PC-3 (cell line): ENCODE data around the gene UBAP2L. TPM values are rescaled to one million over a fixed set of nuclear protein-coding genes. Genes with fewer than 3 reads are reported as not detected.
"Not testable (repeated sequence)": the region's sequence is repeated elsewhere in the genome, so short reads cannot be mapped to it uniquely, and the experiment has no call there.

Source experiments
- ATAC-seq: fragments of 200-7000 bp; cut with Tn5 transposase; 2 replicates; pipeline ENCODE4 v1.9.1; 2020; ENCODE audit warnings: mild to moderate bottlenecking, moderate library complexity
- BruUV-seq: library from RNA; stranded (reverse); fragments of 400-500 nt; replicated peaks from 2 replicates; lab custom pipeline; 2021; lab: Mats Ljungman, UMichigan
- CTCF ChIA-PET: fragments of 300-600 bp; sonication (Branson Sonifier 250); formaldehyde crosslinking; loops from one replicate; lab custom pipeline; 2022; ENCODE audit warnings: antibody characterized with exemption; lab: Charles Lee
- POLR2A ChIA-PET: fragments of 300-600 bp; sonication (Branson Sonifier 250); formaldehyde crosslinking; loops from one replicate; lab custom pipeline; 2022; ENCODE audit warnings: antibody characterized with exemption; ENCODE audit not compliant: unreplicated experiment; lab: Charles Lee
- DNase-seq: peaks from one replicate; pipeline ENCODE4 v3.0.0-alpha.2; 2015
- H2AFZ ChIP-seq: fragments of 300-600 bp; sonication (generic); 2 replicates; pipeline ENCODE4 v1.6.0; 2016; ENCODE audit warnings: antibody characterized with exemption, low read length
- H3F3A ChIP-seq: fragments of 300-600 bp; sonication (generic); one replicate; pipeline ENCODE4 v1.6.0; 2017; ENCODE audit warnings: antibody characterized with exemption, low read length, control low read depth, mild to moderate bottlenecking; ENCODE audit not compliant: unreplicated experiment
- H3K27ac ChIP-seq: fragments of 300-600 bp; sonication (generic); 2 replicates; pipeline ENCODE4 v1.5.1; 2016; ENCODE audit warnings: mild to moderate bottlenecking, low read length
- H3K27me3 ChIP-seq: fragments of 300-600 bp; sonication (generic); 2 replicates; pipeline ENCODE4 v1.6.1; 2016; ENCODE audit warnings: low read length, mixed read lengths
- H3K36me3 ChIP-seq: fragments of 300-600 bp; sonication (generic); 2 replicates; pipeline ENCODE4 v1.6.1; 2016; ENCODE audit warnings: low read depth, mixed run types, low read length, mixed read lengths
- H3K4me1 ChIP-seq: fragments of 300-600 bp; sonication (generic); 2 replicates; pipeline ENCODE4 v1.5.1; 2016; ENCODE audit warnings: low read length; ENCODE audit not compliant: insufficient read depth
- H3K4me2 ChIP-seq: fragments of 300-600 bp; sonication (generic); 2 replicates; pipeline ENCODE4 v1.6.0; 2016; ENCODE audit warnings: low read length
- H3K4me3 ChIP-seq: fragments of 300-600 bp; sonication (generic); 2 replicates; pipeline ENCODE4 v1.5.1; 2016; ENCODE audit warnings: mild to moderate bottlenecking, low read length, mixed read lengths
- H3K79me2 ChIP-seq: fragments of 300-600 bp; sonication (generic); 2 replicates; pipeline ENCODE4 v1.6.1; 2017; ENCODE audit warnings: low read length, mixed read lengths
- H3K9ac ChIP-seq: fragments of 300-600 bp; sonication (generic); 2 replicates; pipeline ENCODE4 v1.6.0; 2016; ENCODE audit warnings: mild to moderate bottlenecking, low read length
- H3K9me2 ChIP-seq: fragments of 300-600 bp; sonication (generic); replicated peaks from 2 replicates; pipeline ENCODE4 v1.6.1; 2016; ENCODE audit warnings: mixed run types, low read length, mixed read lengths
- H3K9me3 ChIP-seq: fragments of 300-600 bp; sonication (generic); 2 replicates; pipeline ENCODE4 v1.6.1; 2016; ENCODE audit warnings: low read length, mixed read lengths
- H4K20me1 ChIP-seq: fragments of 300-600 bp; sonication (generic); 2 replicates; pipeline ENCODE4 v1.6.1; 2016; ENCODE audit warnings: low read length, mixed read lengths
- EZH2 ChIP-seq: fragments of 300-600 bp; sonication (generic); IDR thresholded peaks from one replicate; pipeline ENCODE4 v1.6.1; 2017; ENCODE audit warnings: antibody characterized with exemption, mild to moderate bottlenecking, low read length; ENCODE audit not compliant: unreplicated experiment
- EZH2phosphoT487 ChIP-seq: fragments of 300-600 bp; sonication (generic); IDR thresholded peaks from 2 replicates; pipeline ENCODE4 v1.6.1; 2018; ENCODE audit warnings: mild to moderate bottlenecking, antibody characterized with exemption, low read length, borderline replicate concordance
- intact Hi-C: fragments of 100-400 bp; cut with micrococcal nuclease; formaldehyde crosslinking; loops from 2 replicates; pipeline ENCODE4 v1.9.0; 2023
- total RNA-seq: library from RNA; depleted of rRNA; stranded (reverse); fragments of >200 nt; gene quantifications from 2 replicates; pipeline ENCODE4 v1.2.3, GENCODE V29; 2014
- TF ChIP-seq, protein P1 (sequence below): fragments of 300-600 bp; sonication (generic); conservative IDR thresholded peaks from 2 replicates; pipeline ENCODE4 v1.5.1; 2017; ENCODE audit warnings: antibody characterized with exemption, low read depth, mild to moderate bottlenecking, low read length

Gene UBAP2L
- total RNA-seq, 1 experiment from 2014 or later, result 128 TPM

GRCh38 chr1:154312229-154313065 is 91.7 kb downstream of the UBAP2L start:
- CTCF ChIA-PET, result interaction anchor here (0.5 kb wide), 1 partner anchor 739 kb away, joined by 3 read pairs; no protein-coding TSS in a partner anchor
- not testable (repeated sequence) for H3K4me2 ChIP-seq

DNA sequence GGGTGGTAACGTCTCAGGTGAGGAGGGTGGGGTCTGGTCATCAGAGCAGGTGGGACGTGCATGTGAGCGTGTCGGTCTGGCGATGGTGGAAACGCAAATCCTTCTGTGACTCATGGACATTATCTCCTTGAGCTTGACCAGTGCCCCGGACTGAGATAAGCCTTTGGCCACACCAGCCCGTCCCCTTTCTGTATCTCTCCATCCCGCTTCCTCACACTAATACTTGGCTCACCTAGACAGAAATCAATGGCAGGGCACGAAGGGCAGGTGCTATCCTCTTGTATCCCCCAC is 92.3 kb downstream of the UBAP2L start:
- ChIA-PET POLR2A (no interaction called here), CTCF (no interaction called here)
- ATAC-seq, result no peak
- BruUV-seq, result no TSS peak
- intact Hi-C loops, result no loop called here
- H3K9me2 ChIP-seq, result no peaks in the 10 kb centered on the region
- DNase-seq, result no peak
- no peaks in the 10 kb centered on the region for H3K79me2 ChIP-seq
- H3K9ac ChIP-seq, result no peak overlapping the region
- no peak for TF ChIP-seq EZH2phosphoT487
- TF ChIP-seq EZH2, result no peak
- TF ChIP-seq, protein P1, sequence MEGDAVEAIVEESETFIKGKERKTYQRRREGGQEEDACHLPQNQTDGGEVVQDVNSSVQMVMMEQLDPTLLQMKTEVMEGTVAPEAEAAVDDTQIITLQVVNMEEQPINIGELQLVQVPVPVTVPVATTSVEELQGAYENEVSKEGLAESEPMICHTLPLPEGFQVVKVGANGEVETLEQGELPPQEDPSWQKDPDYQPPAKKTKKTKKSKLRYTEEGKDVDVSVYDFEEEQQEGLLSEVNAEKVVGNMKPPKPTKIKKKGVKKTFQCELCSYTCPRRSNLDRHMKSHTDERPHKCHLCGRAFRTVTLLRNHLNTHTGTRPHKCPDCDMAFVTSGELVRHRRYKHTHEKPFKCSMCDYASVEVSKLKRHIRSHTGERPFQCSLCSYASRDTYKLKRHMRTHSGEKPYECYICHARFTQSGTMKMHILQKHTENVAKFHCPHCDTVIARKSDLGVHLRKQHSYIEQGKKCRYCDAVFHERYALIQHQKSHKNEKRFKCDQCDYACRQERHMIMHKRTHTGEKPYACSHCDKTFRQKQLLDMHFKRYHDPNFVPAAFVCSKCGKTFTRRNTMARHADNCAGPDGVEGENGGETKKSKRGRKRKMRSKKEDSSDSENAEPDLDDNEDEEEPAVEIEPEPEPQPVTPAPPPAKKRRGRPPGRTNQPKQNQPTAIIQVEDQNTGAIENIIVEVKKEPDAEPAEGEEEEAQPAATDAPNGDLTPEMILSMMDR, result no peak
- no peaks in the 10 kb centered on the region for H3F3A ChIP-seq
- H3K4me1 ChIP-seq, result no peaks in the 10 kb centered on the region
- no peaks in the 10 kb centered on the region for H3K36me3 ChIP-seq
- no peak overlapping the region for H3K27ac ChIP-seq
- peaks cover 15% of the 10 kb centered on the region for H3K27me3 ChIP-seq
- no peaks in the 10 kb centered on the region for H4K20me1 ChIP-seq
- no peaks in the 10 kb centered on the region for H3K9me3 ChIP-seq
- no peak overlapping the region for H2AFZ ChIP-seq
- no peak overlapping the region for H3K4me2 ChIP-seq
- H3K4me3 ChIP-seq, result no peak overlapping the region

More at GRCh38 chr1:154312229-154313065, 91.7 kb downstream of the UBAP2L start:
- H3K9ac ChIP-seq, H3K36me3 ChIP-seq, H4K20me1 ChIP-seq, H3K4me3 ChIP-seq, H3K4me1 ChIP-seq, H3K27ac ChIP-seq, DNase-seq, H3K79me2 ChIP-seq, POLR2A ChIA-PET, H3F3A ChIP-seq, H3K9me3 ChIP-seq, ATAC-seq, intact Hi-C loops, H2AFZ ChIP-seq, BruUV-seq, H3K9me2 ChIP-seq: not testable (repeated sequence)
- H3K27me3 ChIP-seq, result peaks cover 11% of the 10 kb centered on the region

- BruUV-seq, CTCF ChIA-PET: not testable (repeated sequence)
Observed at GRCh38 chr1:154314226-154314625, 93.5 kb downstream of the UBAP2L start.

More at GRCh38 chr1:154314226-154314625, 93.5 kb downstream of the UBAP2L start:
- H3K79me2 ChIP-seq, H3K9me2 ChIP-seq, H3K9ac ChIP-seq, H3K36me3 ChIP-seq, H3K9me3 ChIP-seq, ATAC-seq, H3K4me2 ChIP-seq, H4K20me1 ChIP-seq, H3K4me1 ChIP-seq, H3K27ac ChIP-seq, H3F3A ChIP-seq, intact Hi-C loops, DNase-seq, H2AFZ ChIP-seq, H3K4me3 ChIP-seq, POLR2A ChIA-PET: not testable (repeated sequence)
- H3K27me3 ChIP-seq, result peaks cover 15% of the 10 kb centered on the region
